Stomach (tissue), 4 donors: Measurements from ENCODE around the gene FBN2.
"Not testable (repeated sequence)": the region's sequence is repeated elsewhere in the genome, so short reads cannot be mapped to it uniquely, and the experiment has no call there.

Source experiments
- EP300 ChIP-seq: sonication (generic); formaldehyde crosslinking; IDR thresholded peaks from one replicate; pipeline ENCODE4 v1.6.1; 2017; ENCODE audit warnings: antibody characterized with exemption
- POLR2A ChIP-seq, 4 donors: fragments of 450-650 bp; IDR thresholded peaks; one replicate each; pipeline ENCODE4 v1.6.1; 2016; ENCODE audit warnings: antibody characterized with exemption in 4 of 4, control low read depth in 2 of 4, mild to moderate bottlenecking in 1 of 4, moderate library complexity in 1 of 4
- POLR2AphosphoS5 ChIP-seq, 3 donors: sonication (generic); formaldehyde crosslinking; IDR thresholded peaks; one replicate each; pipeline ENCODE4 v1.6.1; 2016; ENCODE audit warnings: antibody characterized with exemption in 3 of 3
- TF ChIP-seq, protein P1 (sequence below), 7 experiments: fragments of 450-650 bp in 4 of 7; fragments of 200-600 bp in 3 of 7; sonication (generic) in 3 of 7; IDR thresholded peaks; one replicate each; pipeline ENCODE4 v1.5.1; 2016 to 2019; ENCODE audit warnings: antibody characterized with exemption in 7 of 7, control low read depth in 2 of 7, mild to moderate bottlenecking in 1 of 7

DNA sequence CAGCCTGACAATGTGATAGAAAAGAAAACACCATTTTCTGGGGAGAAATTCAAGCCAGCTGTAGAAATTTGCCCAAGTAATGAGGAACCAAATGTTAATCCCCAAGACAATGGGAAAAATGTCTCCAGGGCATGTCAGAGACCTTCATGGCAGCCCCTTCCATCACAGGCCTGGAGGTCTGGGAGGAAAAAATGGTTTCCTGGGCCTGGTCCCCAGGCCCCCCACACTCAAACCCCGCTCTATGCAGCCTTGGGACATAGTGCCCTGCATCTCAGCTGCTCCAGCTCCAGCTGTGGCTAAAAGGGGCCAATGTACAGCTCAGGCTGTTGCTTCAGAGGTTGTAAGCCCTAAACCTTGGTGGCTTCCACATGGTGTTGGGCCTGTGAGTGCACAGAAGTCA, 34.3 kb downstream of the FBN2 start:
- TF ChIP-seq, protein P1, sequence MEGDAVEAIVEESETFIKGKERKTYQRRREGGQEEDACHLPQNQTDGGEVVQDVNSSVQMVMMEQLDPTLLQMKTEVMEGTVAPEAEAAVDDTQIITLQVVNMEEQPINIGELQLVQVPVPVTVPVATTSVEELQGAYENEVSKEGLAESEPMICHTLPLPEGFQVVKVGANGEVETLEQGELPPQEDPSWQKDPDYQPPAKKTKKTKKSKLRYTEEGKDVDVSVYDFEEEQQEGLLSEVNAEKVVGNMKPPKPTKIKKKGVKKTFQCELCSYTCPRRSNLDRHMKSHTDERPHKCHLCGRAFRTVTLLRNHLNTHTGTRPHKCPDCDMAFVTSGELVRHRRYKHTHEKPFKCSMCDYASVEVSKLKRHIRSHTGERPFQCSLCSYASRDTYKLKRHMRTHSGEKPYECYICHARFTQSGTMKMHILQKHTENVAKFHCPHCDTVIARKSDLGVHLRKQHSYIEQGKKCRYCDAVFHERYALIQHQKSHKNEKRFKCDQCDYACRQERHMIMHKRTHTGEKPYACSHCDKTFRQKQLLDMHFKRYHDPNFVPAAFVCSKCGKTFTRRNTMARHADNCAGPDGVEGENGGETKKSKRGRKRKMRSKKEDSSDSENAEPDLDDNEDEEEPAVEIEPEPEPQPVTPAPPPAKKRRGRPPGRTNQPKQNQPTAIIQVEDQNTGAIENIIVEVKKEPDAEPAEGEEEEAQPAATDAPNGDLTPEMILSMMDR (IDR thresholded peaks at IDR 0.05) = not testable (repeated sequence)
- not testable (repeated sequence) for TF ChIP-seq POLR2A (IDR thresholded peaks at IDR 0.05); POLR2AphosphoS5 (IDR thresholded peaks at IDR 0.05); EP300
